Measurements from ENCODE around the gene ZCCHC7. TPM values are rescaled to one million over a fixed set of nuclear protein-coding genes. Genes with fewer than 3 reads are reported as not detected.

ZCCHC7 gene
- total RNA-seq, 1 experiment from 2014 or later = 41.7 TPM

GRCh38 chr9:37179576-37179975, 59.2 kb downstream of the ZCCHC7 start:
- BruUV-seq (replicated peaks) = no TSS peak
- intact Hi-C loops (cut with micrococcal nuclease) = no loop called here
- no peaks in the 10 kb centered on the region for H3K9me3 Mint-ChIP-seq (ENCODE audit: unreplicated experiment)
- TF ChIP-seq, protein P1, sequence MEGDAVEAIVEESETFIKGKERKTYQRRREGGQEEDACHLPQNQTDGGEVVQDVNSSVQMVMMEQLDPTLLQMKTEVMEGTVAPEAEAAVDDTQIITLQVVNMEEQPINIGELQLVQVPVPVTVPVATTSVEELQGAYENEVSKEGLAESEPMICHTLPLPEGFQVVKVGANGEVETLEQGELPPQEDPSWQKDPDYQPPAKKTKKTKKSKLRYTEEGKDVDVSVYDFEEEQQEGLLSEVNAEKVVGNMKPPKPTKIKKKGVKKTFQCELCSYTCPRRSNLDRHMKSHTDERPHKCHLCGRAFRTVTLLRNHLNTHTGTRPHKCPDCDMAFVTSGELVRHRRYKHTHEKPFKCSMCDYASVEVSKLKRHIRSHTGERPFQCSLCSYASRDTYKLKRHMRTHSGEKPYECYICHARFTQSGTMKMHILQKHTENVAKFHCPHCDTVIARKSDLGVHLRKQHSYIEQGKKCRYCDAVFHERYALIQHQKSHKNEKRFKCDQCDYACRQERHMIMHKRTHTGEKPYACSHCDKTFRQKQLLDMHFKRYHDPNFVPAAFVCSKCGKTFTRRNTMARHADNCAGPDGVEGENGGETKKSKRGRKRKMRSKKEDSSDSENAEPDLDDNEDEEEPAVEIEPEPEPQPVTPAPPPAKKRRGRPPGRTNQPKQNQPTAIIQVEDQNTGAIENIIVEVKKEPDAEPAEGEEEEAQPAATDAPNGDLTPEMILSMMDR (IDR thresholded peaks at IDR 0.05; ENCODE audit: unreplicated experiment) = no peak
- no peak overlapping the region for H3K27ac Mint-ChIP-seq (ENCODE audit: low read depth, unreplicated experiment)
- no peaks in the 10 kb centered on the region for H3K27me3 Mint-ChIP-seq (ENCODE audit: insufficient read depth, unreplicated experiment)
- H3K4me1 Mint-ChIP-seq (ENCODE audit: insufficient read depth, unreplicated experiment) = no peaks in the 10 kb centered on the region
- POLR2A ChIA-PET = interaction anchor here (0.6 kb wide), 1 partner anchor 60 kb away, joined by 3 read pairs; no protein-coding TSS in a partner anchor
- CTCF ChIA-PET = no interaction called here
- H3K4me3 Mint-ChIP-seq (ENCODE audit: unreplicated experiment) = no peak overlapping the region
- H3K36me3 Mint-ChIP-seq (ENCODE audit: insufficient read depth, unreplicated experiment) = peaks cover 10% of the 10 kb centered on the region
- no peak for DNase-seq (ENCODE audit: unreplicated experiment)

DNA sequence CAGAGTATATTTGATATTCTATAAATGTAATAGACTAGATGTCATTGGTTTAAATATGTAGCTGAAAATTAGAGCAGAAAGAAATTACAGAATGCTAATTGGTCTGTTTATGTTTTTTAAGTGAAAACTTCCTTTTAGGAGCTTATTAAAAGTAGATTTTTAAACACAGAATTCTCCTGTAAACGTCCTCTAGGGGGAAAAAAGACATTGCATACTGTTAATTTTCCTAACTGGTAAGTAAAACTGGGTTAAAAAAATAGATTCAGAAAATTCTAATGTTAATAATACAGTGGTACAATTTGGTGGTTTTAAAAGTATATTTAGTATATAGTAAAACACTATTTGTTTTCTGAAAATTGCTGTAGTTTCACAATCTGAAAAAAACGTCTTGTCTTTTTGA, 59.8 kb downstream of the ZCCHC7 start:
- no peaks in the 10 kb centered on the region for H3K4me1 Mint-ChIP-seq (ENCODE audit: insufficient read depth, unreplicated experiment)
- no peaks in the 10 kb centered on the region for H3K9me3 Mint-ChIP-seq (ENCODE audit: unreplicated experiment)
- TF ChIP-seq, protein P1 (IDR thresholded peaks at IDR 0.05; ENCODE audit: unreplicated experiment) = no peak
- H3K36me3 Mint-ChIP-seq (ENCODE audit: insufficient read depth, unreplicated experiment) = peaks cover 10% of the 10 kb centered on the region
- H3K27me3 Mint-ChIP-seq (ENCODE audit: insufficient read depth, unreplicated experiment) = no peaks in the 10 kb centered on the region
- H3K27ac Mint-ChIP-seq (ENCODE audit: low read depth, unreplicated experiment) = no peak overlapping the region
- intact Hi-C loops (cut with micrococcal nuclease) = no loop called here
- no peak for DNase-seq (ENCODE audit: unreplicated experiment)
- CTCF ChIA-PET = interaction anchor here (0.6 kb wide), 1 partner anchor 21 kb away, joined by 4 read pairs; no protein-coding TSS in a partner anchor
- no peak overlapping the region for H3K4me3 Mint-ChIP-seq (ENCODE audit: unreplicated experiment)
- no TSS peak for BruUV-seq (replicated peaks)
- POLR2A ChIA-PET = interaction anchor here (0.6 kb wide), 2 partner anchors 22 to 60 kb away, joined by 3 read pairs; no protein-coding TSS in a partner anchor

- H3K27ac Mint-ChIP-seq (ENCODE audit: low read depth, unreplicated experiment) = no peak overlapping the region
- TF ChIP-seq, protein P1 (IDR thresholded peaks at IDR 0.05; ENCODE audit: unreplicated experiment) = no peak
- BruUV-seq (replicated peaks) = no TSS peak
These were observed 62.3 kb downstream of the ZCCHC7 start for GRCh38 chr9:37182718-37183117.

GRCh38 chr9:37184905-37185867, 64.8 kb downstream of the ZCCHC7 start:
- intact Hi-C loops (cut with micrococcal nuclease) = no loop called here
- CTCF ChIA-PET = no interaction called here
- no peaks in the 10 kb centered on the region for H3K27me3 Mint-ChIP-seq (ENCODE audit: insufficient read depth, unreplicated experiment)
- no peak overlapping the region for H3K27ac Mint-ChIP-seq (ENCODE audit: low read depth, unreplicated experiment)
- no peaks in the 10 kb centered on the region for H3K4me1 Mint-ChIP-seq (ENCODE audit: insufficient read depth, unreplicated experiment)
- POLR2A ChIA-PET = no interaction called here
- TF ChIP-seq, protein P1 (IDR thresholded peaks at IDR 0.05; ENCODE audit: unreplicated experiment) = no peak
- no peaks in the 10 kb centered on the region for H3K9me3 Mint-ChIP-seq (ENCODE audit: unreplicated experiment)
- no peak for DNase-seq (ENCODE audit: unreplicated experiment)
- no peak overlapping the region for H3K4me3 Mint-ChIP-seq (ENCODE audit: unreplicated experiment)
- BruUV-seq (replicated peaks) = no TSS peak
- peaks cover 24% of the 10 kb centered on the region for H3K36me3 Mint-ChIP-seq (ENCODE audit: insufficient read depth, unreplicated experiment)

More at GRCh38 chr9:37182718-37183117, 62.3 kb downstream of the ZCCHC7 start:
- POLR2A ChIA-PET = no interaction called here
- H3K27me3 Mint-ChIP-seq (ENCODE audit: insufficient read depth, unreplicated experiment) = no peaks in the 10 kb centered on the region
- CTCF ChIA-PET = no interaction called here
- no peak overlapping the region for H3K4me3 Mint-ChIP-seq (ENCODE audit: unreplicated experiment)
- H3K9me3 Mint-ChIP-seq (ENCODE audit: unreplicated experiment) = no peaks in the 10 kb centered on the region
- DNase-seq (ENCODE audit: unreplicated experiment) = no peak
- peaks cover 18% of the 10 kb centered on the region for H3K36me3 Mint-ChIP-seq (ENCODE audit: insufficient read depth, unreplicated experiment)
- intact Hi-C loops (cut with micrococcal nuclease) = no loop called here
- H3K4me1 Mint-ChIP-seq (ENCODE audit: insufficient read depth, unreplicated experiment) = no peaks in the 10 kb centered on the region
